Measurements from ENCODE around the gene PKP4. TPM values are rescaled to one million over a fixed set of nuclear protein-coding genes. Genes with fewer than 3 reads are reported as not detected.

The PKP4 gene
- total and polyA plus RNA-seq, 2 experiments from 2014 or later = 35.7 to 92.3 TPM

DNA sequence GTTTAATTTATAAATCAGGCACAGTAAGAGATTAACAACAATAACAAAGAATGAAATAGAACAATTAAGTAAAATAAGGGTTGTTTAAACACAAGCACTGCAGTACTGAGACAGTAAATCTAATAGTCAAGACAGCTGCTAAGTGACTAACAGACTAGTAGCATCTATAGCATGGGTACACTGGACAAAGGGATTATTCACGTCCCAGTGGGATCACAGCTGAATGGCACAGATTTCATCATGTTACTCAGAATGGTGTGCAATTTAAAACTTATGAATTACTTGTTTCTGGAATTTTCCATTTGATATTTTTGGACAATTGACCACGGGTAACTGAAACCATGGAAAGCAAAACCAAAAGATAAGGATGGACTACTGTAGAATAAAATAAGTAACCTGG lies 176.5 kb downstream of the PKP4 start:
- H3K4me2 ChIP-seq = no peak overlapping the region
- Mint-ChIP-seq H3K4me3 (no peak overlapping the region), H3K9me3 (no peaks in the 10 kb centered on the region), H3K4me1 (no peaks in the 10 kb centered on the region), H3K36me3 (ENCODE audit: low read depth) (peaks cover 21% of the 10 kb centered on the region), H3K27me3 (ENCODE audit: insufficient read depth, low read depth, poor library complexity) (no peaks in the 10 kb centered on the region), H3K27ac (no peak overlapping the region)
- DNase-seq (ENCODE audit: low spot score) = no peak
- H3K27ac ChIP-seq (ENCODE audit: low read depth) = no peak overlapping the region
- no peaks in the 10 kb centered on the region for H3K79me2 ChIP-seq (replicated peaks; ENCODE audit: insufficient read depth)
- H3K27me3 ChIP-seq (ENCODE audit: insufficient read depth) = no peaks in the 10 kb centered on the region
- no peaks in the 10 kb centered on the region for H4K20me1 ChIP-seq (replicated peaks; ENCODE audit: insufficient read depth)
- ATAC-seq = no peak
- H3K36me3 ChIP-seq (ENCODE audit: insufficient read depth) = peaks cover 12% of the 10 kb centered on the region
- H3F3A ChIP-seq (replicated peaks; ENCODE audit: low read depth) = no peaks in the 10 kb centered on the region
- no peaks in the 10 kb centered on the region for H3K4me1 ChIP-seq (ENCODE audit: insufficient read depth)
- H3K4me3 ChIP-seq = no peak overlapping the region
- TF ChIP-seq ZNF114 (CRISPR knock-in tag; IDR thresholded peaks at IDR 0.05) = no peak
- no peak for TF ChIP-seq EZH2phosphoT487 (IDR thresholded peaks at IDR 0.05; ENCODE audit: unreplicated experiment)
- TF ChIP-seq STAT1 (IDR thresholded peaks at IDR 0.05; ENCODE audit: unreplicated experiment) = no peak
- TF ChIP-seq EZH2 (IDR thresholded peaks at IDR 0.05; ENCODE audit: low read depth, unreplicated experiment) = no peak
- TF ChIP-seq, protein P1, sequence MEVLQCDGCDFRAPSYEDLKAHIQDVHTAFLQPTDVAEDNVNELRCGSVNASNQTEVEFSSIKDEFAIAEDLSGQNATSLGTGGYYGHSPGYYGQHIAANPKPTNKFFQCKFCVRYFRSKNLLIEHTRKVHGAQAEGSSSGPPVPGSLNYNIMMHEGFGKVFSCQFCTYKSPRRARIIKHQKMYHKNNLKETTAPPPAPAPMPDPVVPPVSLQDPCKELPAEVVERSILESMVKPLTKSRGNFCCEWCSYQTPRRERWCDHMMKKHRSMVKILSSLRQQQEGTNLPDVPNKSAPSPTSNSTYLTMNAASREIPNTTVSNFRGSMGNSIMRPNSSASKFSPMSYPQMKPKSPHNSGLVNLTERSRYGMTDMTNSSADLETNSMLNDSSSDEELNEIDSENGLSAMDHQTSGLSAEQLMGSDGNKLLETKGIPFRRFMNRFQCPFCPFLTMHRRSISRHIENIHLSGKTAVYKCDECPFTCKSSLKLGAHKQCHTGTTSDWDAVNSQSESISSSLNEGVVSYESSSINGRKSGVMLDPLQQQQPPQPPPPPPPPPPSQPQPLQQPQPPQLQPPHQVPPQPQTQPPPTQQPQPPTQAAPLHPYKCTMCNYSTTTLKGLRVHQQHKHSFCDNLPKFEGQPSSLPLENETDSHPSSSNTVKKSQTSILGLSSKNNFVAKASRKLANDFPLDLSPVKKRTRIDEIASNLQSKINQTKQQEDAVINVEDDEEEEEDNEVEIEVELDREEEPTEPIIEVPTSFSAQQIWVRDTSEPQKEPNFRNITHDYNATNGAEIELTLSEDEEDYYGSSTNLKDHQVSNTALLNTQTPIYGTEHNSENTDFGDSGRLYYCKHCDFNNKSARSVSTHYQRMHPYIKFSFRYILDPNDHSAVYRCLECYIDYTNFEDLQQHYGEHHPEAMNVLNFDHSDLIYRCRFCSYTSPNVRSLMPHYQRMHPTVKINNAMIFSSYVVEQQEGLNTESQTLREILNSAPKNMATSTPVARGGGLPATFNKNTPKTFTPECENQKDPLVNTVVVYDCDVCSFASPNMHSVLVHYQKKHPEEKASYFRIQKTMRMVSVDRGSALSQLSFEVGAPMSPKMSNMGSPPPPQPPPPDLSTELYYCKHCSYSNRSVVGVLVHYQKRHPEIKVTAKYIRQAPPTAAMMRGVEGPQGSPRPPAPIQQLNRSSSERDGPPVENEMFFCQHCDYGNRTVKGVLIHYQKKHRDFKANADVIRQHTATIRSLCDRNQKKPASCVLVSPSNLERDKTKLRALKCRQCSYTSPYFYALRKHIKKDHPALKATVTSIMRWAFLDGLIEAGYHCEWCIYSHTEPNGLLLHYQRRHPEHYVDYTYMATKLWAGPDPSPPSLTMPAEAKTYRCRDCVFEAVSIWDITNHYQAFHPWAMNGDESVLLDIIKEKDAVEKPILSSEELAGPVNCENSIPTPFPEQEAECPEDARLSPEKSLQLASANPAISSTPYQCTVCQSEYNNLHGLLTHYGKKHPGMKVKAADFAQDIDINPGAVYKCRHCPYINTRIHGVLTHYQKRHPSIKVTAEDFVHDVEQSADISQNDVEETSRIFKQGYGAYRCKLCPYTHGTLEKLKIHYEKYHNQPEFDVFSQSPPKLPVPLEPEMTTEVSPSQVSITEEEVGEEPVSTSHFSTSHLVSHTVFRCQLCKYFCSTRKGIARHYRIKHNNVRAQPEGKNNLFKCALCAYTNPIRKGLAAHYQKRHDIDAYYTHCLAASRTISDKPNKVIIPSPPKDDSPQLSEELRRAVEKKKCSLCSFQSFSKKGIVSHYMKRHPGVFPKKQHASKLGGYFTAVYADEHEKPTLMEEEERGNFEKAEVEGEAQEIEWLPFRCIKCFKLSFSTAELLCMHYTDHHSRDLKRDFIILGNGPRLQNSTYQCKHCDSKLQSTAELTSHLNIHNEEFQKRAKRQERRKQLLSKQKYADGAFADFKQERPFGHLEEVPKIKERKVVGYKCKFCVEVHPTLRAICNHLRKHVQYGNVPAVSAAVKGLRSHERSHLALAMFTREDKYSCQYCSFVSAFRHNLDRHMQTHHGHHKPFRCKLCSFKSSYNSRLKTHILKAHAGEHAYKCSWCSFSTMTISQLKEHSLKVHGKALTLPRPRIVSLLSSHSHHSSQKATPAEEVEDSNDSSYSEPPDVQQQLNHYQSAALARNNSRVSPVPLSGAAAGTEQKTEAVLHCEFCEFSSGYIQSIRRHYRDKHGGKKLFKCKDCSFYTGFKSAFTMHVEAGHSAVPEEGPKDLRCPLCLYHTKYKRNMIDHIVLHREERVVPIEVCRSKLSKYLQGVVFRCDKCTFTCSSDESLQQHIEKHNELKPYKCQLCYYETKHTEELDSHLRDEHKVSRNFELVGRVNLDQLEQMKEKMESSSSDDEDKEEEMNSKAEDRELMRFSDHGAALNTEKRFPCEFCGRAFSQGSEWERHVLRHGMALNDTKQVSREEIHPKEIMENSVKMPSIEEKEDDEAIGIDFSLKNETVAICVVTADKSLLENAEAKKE (CRISPR knock-in tag; IDR thresholded peaks at IDR 0.05) = no peak
- TF ChIP-seq, protein P2, sequence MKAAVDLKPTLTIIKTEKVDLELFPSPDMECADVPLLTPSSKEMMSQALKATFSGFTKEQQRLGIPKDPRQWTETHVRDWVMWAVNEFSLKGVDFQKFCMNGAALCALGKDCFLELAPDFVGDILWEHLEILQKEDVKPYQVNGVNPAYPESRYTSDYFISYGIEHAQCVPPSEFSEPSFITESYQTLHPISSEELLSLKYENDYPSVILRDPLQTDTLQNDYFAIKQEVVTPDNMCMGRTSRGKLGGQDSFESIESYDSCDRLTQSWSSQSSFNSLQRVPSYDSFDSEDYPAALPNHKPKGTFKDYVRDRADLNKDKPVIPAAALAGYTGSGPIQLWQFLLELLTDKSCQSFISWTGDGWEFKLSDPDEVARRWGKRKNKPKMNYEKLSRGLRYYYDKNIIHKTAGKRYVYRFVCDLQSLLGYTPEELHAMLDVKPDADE (IDR thresholded peaks at IDR 0.05) = no peak
- no peak for TF ChIP-seq POLR2AphosphoS5 (IDR thresholded peaks at IDR 0.05; ENCODE audit: low read depth)
- no peak for TF ChIP-seq NANOG (IDR thresholded peaks at IDR 0.05; ENCODE audit: borderline replicate concordance)
- no peak for TF ChIP-seq JUNB (IDR thresholded peaks at IDR 0.05; ENCODE audit: unreplicated experiment)
- TF ChIP-seq, protein P3, sequence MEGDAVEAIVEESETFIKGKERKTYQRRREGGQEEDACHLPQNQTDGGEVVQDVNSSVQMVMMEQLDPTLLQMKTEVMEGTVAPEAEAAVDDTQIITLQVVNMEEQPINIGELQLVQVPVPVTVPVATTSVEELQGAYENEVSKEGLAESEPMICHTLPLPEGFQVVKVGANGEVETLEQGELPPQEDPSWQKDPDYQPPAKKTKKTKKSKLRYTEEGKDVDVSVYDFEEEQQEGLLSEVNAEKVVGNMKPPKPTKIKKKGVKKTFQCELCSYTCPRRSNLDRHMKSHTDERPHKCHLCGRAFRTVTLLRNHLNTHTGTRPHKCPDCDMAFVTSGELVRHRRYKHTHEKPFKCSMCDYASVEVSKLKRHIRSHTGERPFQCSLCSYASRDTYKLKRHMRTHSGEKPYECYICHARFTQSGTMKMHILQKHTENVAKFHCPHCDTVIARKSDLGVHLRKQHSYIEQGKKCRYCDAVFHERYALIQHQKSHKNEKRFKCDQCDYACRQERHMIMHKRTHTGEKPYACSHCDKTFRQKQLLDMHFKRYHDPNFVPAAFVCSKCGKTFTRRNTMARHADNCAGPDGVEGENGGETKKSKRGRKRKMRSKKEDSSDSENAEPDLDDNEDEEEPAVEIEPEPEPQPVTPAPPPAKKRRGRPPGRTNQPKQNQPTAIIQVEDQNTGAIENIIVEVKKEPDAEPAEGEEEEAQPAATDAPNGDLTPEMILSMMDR (conservative IDR thresholded peaks at IDR 0.05; ENCODE audit: low read depth in 2 of 2) = no peak
- TF ChIP-seq ZNF331 (CRISPR knock-in tag; IDR thresholded peaks at IDR 0.05; ENCODE audit: low read depth) = no peak
- TF ChIP-seq, protein P4, sequence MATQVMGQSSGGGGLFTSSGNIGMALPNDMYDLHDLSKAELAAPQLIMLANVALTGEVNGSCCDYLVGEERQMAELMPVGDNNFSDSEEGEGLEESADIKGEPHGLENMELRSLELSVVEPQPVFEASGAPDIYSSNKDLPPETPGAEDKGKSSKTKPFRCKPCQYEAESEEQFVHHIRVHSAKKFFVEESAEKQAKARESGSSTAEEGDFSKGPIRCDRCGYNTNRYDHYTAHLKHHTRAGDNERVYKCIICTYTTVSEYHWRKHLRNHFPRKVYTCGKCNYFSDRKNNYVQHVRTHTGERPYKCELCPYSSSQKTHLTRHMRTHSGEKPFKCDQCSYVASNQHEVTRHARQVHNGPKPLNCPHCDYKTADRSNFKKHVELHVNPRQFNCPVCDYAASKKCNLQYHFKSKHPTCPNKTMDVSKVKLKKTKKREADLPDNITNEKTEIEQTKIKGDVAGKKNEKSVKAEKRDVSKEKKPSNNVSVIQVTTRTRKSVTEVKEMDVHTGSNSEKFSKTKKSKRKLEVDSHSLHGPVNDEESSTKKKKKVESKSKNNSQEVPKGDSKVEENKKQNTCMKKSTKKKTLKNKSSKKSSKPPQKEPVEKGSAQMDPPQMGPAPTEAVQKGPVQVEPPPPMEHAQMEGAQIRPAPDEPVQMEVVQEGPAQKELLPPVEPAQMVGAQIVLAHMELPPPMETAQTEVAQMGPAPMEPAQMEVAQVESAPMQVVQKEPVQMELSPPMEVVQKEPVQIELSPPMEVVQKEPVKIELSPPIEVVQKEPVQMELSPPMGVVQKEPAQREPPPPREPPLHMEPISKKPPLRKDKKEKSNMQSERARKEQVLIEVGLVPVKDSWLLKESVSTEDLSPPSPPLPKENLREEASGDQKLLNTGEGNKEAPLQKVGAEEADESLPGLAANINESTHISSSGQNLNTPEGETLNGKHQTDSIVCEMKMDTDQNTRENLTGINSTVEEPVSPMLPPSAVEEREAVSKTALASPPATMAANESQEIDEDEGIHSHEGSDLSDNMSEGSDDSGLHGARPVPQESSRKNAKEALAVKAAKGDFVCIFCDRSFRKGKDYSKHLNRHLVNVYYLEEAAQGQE (IDR thresholded peaks at IDR 0.05; ENCODE audit: unreplicated experiment) = no peak
- TF ChIP-seq CREB1 (CRISPR knock-in tag; IDR thresholded peaks at IDR 0.05; ENCODE audit: low read depth) = no peak
- H2AFZ ChIP-seq = no peak overlapping the region
- H3K9me2 ChIP-seq (ENCODE audit: insufficient read depth) = no peaks in the 10 kb centered on the region
